Left ventricle myocardium superior (tissue), 1 donor: ENCODE results near the gene DCAF5. TPM values are rescaled to one million over a fixed set of nuclear protein-coding genes. Genes with fewer than 3 reads are reported as not detected.

Experiments
- ATAC-seq: fragments of 200-7000 bp; cut with Tn5 transposase; one replicate; pipeline ENCODE4 v1.9.1; 2020; ENCODE audit warnings: mild to moderate bottlenecking, moderate library complexity
- DNase-seq: peaks from one replicate; pipeline ENCODE4 v3.0.0-alpha.2; 2020
- intact Hi-C: fragments of 100-400 bp; cut with micrococcal nuclease; formaldehyde crosslinking; loops from one replicate; pipeline ENCODE4 v1.11.0; 2022
- total RNA-seq: library from RNA; stranded (reverse); fragmentation: NEBNext Ultra II Directional; extraction: Animal tissue kit (Norgen Biotek cat#: 25700); gene quantifications from one replicate; pipeline ENCODE4 v1.2.1, GENCODE V29; 2021
- donor health status: DM: no; HTN: yes; CAD: no; lungs with severe emphysema.

DCAF5 gene
- total RNA-seq, 1 donor from 2014 or later = 62.6 TPM

DNA sequence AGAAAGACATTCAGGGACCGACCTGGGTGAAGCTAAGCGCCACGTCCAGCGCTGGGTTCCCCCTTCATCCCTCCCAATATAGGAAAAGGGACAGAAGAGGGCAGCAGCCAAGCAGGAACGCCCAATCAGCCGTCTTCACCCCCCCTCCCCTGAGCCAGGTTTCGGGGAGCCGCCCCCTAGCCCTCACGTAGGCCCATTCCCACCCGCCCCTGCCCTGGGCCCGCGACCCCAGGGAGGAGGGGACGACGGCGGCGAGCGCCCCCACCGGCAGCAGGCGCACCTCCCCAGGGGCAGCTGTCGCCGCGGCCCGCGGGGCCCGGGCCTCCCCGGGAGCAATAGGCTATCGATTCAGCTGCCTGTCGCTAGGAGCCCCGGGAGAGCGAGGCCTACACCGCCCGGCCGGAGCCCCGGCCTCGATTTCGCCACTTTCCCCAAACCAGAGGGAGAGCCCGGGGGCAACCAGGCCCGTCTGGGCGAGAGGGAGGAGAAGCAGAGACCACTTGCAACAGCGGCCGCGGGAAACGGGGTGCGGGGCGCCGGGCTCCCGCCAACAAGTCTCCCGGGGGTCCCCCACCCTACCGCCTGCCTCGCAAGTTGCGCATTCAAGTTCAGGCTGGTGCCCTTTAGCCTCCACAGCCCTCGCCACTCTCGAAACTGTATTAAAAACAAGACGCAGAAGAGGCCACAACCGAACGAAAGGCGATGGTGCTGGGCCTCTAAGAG lies 1.3 kb downstream of the DCAF5 start:
- ATAC-seq = peak; percentile 77
- intact Hi-C loops = no loop called here
- DNase-seq = peak; percentile 82

DNA sequence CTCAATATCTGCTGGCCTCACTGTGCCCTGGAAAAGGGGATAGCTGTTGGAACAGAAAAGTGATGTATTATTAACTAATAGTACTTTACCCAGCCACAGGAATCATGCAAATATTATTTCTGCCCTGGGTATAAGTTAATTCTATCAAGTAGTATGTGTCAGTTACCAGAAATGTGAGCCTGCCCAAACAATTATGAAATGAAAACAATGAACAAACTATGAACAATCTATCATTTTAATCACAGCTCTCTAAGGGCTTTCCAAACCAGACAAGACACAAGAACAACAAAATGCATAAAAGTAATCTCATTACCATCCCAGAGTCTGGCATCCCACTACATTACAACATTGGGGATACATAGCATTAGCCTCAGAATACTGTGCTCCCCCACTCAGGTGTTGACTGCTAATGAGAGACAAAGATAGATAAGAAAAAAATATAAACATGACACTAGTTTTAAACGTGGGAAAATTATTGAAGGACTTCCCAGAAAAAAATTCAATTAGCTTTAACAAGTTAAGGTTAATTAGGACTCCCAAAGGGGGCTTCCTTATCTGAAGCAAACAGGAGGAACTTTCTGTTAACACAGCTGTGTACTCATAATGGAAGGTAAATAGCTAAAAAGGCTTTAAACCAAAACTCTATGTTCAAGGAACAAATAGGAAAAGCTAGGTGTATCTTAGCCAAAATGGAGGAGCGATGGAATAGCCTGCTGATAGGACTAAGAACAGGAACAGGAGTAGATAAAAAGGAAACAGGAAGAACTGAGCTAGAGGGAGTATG lies 3.3 kb downstream of the DCAF5 start:
- no peak for ATAC-seq
- intact Hi-C loops = no loop called here
- no peak for DNase-seq

DNA sequence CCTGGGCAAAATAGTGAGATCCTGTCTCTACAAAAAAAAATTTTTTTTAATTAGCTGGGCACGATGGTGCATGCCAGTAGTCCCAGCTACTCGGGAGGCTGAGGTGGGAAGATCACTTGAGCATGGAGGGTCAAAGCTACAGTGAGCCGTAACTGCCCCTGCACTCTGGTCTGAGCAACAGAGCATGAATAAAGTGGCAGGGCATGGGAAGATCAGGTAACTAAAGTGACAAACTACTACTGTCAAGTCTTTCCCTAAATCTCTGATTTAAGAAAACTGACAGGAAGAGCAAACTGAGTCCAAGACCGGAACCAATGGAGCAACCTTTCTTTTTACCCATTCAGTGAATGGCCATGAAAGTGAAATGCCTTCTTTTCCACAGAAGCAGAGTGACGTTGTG lies 10.8 kb downstream of the DCAF5 start:
- intact Hi-C loops = no loop called here
- DNase-seq (no peak), ATAC-seq (no peak)

DNA sequence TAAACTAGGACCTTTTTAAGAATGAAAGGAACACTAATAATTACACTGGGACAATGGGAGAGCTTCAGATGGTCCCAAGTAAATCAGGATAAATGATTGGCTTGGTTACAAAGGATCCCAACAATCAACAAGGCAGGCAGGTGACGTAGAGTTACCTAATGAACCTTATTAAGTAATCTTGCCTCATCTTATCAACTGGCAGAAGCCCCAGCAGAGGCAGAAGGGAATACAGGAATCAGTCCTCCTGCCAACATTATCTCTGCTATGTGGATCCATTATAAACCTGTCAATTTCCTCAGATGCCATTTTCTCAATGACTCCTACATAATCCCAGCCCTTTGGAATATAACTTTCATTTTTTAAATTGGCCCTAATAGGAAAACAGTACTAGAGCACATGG lies 11.4 kb downstream of the DCAF5 start:
- no peak for DNase-seq
- no peak for ATAC-seq
- intact Hi-C loops = no loop called here

DNA sequence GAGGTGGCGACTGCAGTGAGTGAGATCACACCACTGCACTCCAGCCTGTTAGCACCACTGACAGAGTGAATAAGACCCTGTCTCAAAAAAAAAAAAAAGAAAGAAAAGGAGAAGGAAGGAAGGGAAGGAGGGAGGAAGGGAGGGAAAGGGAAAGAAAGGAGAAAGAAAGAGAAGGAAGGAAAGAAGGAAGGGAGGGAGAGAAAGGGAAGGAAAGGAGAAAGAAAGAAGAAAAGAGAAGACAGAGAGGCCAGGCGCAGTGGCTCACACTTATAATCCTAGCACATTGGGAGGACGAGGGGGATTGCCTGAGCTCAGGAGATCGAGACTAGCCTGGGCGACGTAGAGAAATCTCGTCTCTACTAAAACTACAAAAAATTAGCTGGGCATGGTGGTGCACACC lies 13.2 kb downstream of the DCAF5 start:
- ATAC-seq = no peak

DNA sequence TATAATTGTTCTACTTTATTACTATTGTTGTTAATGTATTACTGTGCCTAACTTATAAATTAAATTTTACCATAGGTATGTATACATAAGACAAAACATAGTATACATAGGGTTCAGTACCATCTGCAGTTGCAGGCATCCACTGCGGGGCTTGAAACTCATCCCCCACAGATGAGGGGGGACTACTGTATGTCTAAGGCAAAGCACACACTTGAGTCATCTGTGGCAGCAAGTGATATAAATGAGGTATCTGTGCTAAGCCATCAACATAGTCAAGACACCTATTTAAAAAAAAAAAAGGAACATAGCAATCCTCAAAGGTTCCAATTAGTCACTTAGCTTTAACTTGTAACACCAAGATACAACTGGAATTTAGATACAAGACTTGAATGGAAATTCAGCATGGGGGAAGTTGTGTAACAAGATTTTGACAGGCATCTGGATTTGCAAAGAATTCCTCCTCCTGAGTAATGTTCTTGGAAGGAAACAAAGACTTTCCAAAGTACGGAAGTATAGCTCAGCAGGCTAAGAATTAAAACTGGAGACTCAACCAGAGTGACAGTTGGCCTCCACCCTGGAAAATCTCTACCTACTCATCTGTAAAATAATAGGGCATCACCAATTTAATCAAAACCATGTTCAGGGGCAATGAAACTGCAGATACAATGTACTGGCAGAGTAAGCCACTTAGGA lies 14.9 kb downstream of the DCAF5 start:
- DNase-seq = no peak
- intact Hi-C loops = loop anchor here (10.0 kb wide), 1 partner anchor 57 kb away; the partner anchor contains the start of gene EXD2
- ATAC-seq = peak; percentile 48

More for the DNA sequence above, 13.2 kb downstream of the DCAF5 start:
- DNase-seq = no peak
- intact Hi-C loops = loop anchor here (10.0 kb wide), 1 partner anchor 55 kb away; the partner anchor contains the start of gene EXD2

DNA sequence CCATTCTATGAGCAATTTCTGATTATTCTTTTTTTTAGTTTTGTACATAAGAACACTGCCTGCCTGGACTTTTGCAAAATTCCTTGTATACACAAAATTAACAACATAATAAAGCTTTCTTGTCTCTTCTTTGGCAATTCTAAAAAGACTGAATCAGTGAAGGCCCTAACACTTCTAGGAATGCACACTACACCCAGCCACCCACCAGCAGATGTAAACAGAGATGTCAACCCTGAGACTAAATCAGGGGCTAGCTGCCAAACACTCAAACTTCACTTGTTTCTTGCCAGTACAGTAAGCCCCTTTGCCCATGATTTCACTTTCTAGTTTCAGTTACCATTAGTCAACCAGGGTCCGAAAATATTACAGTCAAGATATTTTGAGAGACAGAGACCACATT lies 15.5 kb downstream of the DCAF5 start:
- intact Hi-C loops = loop anchor here (10.0 kb wide), 1 partner anchor 57 kb away; the partner anchor contains the start of gene EXD2
- no peak for DNase-seq
- ATAC-seq = no peak

DNA sequence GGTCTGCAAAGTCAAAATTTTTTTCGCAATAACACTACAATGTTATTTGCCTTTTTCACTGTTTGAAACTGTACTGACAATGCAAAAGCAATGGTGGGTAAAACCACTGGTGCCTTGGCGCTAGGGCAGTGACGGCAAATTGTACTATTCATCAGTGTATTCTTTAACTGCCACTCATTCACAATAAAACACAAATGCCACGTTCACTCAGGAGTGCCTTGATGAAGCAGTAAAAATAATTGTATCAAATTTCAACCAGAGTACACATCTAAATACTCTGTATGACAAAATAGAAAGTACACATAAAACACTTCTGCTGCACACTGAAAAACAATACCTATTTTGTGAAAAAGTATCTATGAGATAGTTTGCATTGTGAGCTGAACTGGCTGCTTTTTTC lies 17.8 kb downstream of the DCAF5 start:
- intact Hi-C loops = loop anchor here (10.0 kb wide), 1 partner anchor 60 kb away; the partner anchor contains the start of gene EXD2
- DNase-seq (no peak), ATAC-seq (no peak)

DNA sequence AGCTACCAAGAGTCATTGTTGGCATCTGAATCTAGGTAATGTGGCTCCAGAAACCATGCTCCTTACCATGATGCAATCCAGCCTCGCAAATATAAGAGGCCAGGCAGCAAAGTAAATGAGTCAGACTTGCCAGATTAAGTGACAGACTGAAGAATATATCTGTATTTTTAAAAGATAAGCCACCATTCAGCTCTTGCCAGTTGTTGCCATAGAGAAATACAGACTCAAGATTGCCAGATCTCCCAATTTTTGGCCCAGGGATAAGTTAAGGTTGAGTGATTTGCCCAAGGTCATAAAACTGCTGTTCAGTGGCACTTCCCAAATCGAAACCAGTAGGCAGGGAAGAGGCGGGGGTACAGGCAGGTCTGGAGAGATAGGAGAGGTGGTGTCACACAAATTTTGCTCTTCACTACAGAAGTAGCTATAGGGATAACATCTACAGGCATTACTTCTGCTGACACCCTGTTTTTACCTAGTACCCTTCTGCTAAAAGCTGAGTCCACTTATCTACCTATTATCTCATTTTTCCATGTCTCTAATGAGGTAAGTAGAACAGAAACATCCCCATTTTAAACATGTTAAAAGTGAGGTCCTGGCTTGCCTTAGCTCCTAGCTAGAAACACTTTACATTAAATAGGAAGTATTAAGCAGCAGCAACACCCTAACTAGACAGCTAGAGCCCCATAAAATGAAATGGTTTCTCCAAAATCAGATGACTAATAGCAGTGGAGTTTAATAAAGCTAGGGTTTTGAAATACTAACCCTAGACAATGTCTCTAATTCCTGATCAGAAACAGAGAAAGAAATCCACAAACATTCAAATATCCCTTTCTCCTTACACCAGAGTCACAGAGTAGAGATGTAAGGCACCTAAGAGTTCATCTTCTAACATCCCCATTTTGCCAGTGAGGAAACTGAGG lies 19.5 kb downstream of the DCAF5 start:
- ATAC-seq = peak; percentile 41
- DNase-seq = no peak
- intact Hi-C loops = loop anchor here (10.0 kb wide), 1 partner anchor 61 kb away; the partner anchor contains the start of gene EXD2

DNA sequence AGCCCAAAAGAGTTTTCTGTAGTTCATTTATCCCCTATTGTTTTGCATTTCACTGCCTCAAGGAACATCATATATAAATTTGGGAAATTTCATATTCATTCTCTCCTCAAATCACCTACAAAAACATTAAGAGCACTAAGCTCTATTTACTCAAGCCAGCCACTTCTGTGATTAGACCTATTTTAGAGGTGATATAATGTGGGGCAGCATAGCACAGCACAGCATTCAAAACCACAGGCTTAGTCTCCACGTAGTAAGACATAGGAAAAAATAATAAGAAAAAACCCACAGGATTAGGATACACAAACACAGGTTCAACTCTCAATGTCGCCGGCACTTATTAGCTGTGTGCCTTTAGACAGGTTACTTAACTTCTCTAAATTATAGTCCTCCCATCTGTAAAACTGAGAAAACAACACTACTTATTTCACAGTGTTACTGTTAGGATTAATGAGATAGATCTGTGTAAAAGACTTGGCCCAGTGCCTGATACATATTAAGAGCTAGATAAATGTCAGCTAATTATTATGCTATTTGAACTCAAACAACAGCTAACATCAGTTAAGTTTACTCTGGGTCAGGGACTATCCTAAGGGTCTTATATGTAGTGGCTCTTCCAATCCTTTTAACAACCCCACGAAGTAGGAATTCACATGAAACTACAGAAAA lies 20.3 kb downstream of the DCAF5 start:
- intact Hi-C loops = loop anchor here (10.0 kb wide), 1 partner anchor 62 kb away; the partner anchor contains the start of gene EXD2
- no peak for DNase-seq
- ATAC-seq = no peak

DNA sequence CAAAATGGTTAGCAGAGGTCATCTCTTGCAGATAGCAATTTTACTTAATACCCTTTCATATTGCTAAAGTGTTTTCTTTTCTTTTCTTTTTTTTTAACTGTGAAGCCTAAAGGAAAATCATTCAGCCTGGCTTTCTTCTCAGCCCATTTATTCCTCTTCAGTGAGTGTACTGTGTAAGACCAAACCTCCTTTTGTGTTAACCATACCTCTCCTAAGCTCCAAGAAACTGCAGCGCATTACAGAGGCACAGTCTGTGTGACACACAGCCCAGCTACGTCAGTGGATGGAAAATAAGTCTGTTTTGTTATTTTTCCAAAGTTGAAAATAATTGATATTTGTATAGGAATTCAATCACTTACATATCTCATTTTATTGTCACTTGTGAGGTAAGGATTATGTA lies 21.7 kb downstream of the DCAF5 start:
- ATAC-seq (no peak), DNase-seq (no peak)
- intact Hi-C loops = loop anchor here (10.0 kb wide), 1 partner anchor 64 kb away; the partner anchor contains the start of gene EXD2

DNA sequence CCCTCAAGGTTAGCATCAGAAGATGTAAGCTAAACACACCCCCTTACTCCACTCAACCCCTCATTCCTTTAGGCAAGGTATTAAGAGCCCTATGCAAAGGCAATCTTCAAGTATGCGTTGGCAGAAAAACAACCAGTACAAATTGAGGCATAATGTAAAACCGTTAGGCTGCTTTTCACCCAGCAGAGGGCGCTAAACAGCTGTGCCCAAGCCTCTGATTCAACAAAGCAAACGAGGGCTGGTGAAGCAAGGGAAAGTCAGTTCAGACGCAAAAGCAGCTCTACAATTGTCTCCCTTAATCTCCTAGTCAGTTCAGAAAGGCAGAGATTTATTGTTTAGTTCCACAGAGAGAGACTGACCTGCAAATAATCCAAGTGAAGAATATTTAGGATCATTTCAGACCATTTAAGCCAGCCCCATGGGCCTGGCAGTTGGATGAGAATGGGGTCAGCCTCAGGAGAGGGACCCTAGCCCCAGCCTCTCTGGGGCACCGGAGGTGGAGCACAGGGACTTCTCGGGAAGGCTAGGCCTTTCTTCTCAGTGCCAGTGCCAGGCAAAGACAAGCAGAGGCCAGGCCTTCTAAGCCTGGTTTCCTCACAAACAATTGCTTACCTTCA lies 23.5 kb downstream of the DCAF5 start:
- DNase-seq (peak; percentile 67), ATAC-seq (peak; percentile 77)
- intact Hi-C loops = loop anchor here (10.0 kb wide), 1 partner anchor 105 kb away; no protein-coding TSS in a partner anchor

DNA sequence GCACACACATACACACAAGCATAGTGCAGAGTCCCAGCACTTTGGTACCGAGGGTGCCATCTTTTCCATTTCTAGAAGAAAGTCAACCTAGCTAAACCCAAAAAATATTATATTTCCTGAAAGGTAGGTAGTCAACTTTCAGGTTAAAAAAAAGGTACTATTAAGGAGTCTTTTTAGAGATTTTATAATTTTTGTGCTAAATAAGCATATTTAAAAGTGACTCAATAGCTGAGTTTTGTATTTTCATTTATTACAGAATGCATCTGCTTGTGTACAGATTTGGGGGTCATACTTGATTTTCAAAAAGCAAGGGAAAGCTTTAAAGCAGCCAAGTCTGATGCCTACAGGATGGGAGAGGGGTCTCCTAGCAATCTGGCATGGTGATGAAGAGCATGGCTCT lies 34.6 kb downstream of the DCAF5 start:
- ATAC-seq (no peak), DNase-seq (no peak)
- intact Hi-C loops = no loop called here

DNA sequence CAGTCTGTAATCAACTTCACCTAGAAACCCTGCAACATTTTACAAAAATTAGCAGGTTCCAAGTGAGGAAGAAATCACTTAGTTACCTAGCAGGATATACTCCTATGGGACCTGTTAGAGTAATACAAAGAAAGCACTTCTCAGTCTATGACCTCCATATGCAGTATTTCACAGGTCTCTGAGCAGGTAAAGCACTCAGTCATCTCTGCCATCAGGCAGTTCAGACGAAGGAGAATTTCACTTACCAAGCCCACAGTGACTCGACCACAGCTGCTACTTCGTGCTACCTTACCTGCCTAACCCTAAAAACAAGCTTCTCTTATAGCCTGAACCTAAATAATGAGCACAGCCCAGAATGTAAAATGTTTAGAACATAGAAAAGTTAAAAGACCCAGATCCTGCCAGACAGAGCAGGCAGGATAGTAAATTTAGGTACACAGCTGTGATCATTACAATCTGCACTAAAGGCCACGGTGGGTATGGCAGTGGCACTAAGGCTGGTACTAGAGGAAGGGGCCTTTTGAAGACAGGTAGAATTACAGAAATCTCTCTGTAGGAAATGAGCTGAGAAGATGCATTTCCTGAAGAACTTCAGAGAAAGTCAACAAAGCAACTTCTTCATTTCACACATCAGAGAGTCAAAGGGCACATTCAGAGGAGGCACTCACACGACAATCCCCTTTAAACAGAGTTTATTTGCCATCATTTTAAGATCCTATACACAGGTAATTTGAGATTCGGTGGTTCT lies 35.7 kb downstream of the DCAF5 start:
- DNase-seq (no peak), ATAC-seq (no peak)
- intact Hi-C loops = no loop called here

DNA sequence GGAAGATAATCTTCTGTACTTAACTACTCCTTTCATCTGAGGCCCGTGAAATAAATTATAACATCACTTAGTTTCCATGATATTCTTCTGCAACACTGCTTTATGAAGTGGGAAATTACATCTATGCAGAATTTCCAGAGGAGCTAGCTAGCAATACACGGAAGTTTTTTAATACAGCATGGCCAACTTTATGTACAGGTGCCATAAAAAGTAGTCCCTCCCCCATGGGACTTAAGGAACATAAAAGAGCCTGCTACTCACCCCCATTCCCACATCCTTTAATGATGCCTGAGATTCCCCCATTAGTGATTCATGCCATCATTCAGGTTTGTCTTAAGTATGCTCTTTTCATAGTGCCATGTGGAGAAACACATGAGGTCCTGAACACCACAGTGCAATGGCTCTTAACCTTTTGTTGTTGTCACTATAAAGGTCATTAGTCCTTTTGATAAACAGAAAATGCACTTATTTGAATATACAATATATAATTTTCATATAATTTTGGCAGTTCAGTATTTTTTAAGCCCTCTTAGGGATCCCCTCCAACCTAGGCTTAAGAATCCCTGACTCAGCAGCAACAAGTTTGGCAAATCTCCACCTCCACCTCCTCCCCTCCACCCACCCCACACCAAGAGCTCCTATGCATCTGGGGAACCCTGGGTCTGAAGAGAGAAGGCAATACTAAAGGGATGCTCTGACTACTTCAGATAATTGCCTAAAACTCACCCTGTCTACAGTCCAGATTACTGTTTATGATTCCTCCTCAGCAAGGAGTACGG lies 37.3 kb downstream of the DCAF5 start:
- DNase-seq (no peak), ATAC-seq (no peak)
- intact Hi-C loops = no loop called here

DNA sequence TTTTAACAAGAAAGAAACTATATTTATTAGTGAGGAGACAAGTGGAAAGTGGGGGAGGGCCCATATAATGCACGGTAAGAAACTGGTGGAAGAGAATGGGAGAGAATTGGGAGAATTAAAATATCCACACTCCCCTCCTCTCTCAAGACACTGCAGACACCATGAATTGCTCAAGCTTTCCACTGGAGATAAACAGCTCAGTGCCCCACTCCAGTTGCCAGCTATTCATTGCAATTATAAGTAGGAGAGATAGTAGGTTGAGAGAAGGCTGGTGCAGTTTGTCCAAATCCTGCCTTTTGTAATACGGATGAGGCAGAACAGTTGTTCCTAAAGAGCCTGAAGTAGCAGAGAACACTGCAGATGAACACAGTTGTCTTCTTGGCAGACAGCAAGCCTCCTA lies 38.2 kb downstream of the DCAF5 start:
- intact Hi-C loops = no loop called here
- ATAC-seq = peak; percentile 71
- no peak for DNase-seq
